GM12892 (cell line): ENCODE data around the gene MAP2K5.

Source experiments
- POLR2A ChIP-seq: IDR thresholded peaks from 2 replicates; pipeline ENCODE4 v1.6.1; 2011; ENCODE audit warnings: low read depth, low read length, control low read depth
- POLR2AphosphoS5 ChIP-seq: IDR thresholded peaks from 2 replicates; pipeline ENCODE4 v1.6.1; 2011; ENCODE audit warnings: low read depth, low read length, control low read depth
- TAF1 ChIP-seq: IDR thresholded peaks from 2 replicates; pipeline ENCODE4 v1.6.1; 2011; ENCODE audit warnings: low read depth, mild to moderate bottlenecking, control low read depth, low read length, borderline replicate concordance

DNA sequence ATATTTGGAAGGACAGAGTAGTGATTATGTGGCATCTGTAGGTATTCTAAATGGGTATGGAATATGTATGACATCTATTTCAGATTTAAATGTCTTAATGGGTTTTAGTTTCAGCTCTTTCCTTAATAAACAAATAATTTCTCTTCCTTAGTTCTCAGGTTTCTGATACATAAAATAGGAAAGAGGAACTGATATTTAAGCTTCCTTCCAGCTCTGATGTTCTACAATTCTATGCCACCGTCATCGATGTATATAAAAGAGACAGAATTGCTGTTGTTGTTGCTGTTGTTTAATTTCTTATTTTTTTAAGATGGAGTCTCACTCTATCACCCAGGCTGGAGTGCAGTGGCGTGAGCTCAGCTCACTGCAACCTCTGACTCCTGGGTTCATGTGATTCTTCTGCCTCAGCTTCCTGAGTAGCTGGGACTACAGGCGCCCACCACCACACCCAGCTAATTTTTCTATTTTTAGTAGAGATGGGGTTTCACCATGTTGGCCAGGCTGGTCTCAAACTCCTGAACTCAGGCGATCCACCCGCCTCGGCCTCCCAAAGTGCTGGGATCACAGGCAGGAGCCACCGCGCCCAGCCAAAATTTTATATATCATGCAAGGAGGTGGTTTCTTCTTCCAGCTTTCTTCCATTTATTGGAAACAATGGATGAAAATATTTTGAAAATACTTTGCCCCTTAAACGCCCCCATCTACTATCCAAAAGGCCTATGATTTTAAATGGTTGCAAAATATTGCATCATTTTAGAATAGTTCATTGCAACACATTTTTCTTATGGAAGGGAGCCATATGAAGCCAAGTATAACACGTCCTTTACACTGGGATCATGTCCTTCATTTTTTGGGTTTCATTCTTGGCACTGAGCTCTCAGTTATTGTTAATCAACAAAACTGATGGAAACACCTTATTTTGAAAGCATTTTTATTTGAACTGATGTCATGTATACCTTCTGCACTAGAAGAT, 35.4 kb upstream of the MAP2K5 start:
- no peak for TF ChIP-seq POLR2A
- no peak for TF ChIP-seq POLR2AphosphoS5
- no peak for TF ChIP-seq TAF1
